ENCODE data around the gene CR2. TPM values are rescaled to one million over a fixed set of nuclear protein-coding genes. Genes with fewer than 3 reads are reported as not detected.

CR2 gene
- 1 to 10 TPM in 2 of 4 donors, not detected in 2; 6.4 to 9.4 TPM for total RNA-seq

GRCh38 chr1:207454046-207454964 is at the start of gene CR2:
TSS of gene CR2 (plus strand) at chr1:207454328. CDS start at chr1:207454419, 91 bp downstream.
- peaks cover 79% of the 10 kb centered on the region for H3K27me3 ChIP-seq
- H3K4me3 ChIP-seq: peak within 1 kb of the TSS; percentile 24 to 49 (median 36)
- H3K4me1 ChIP-seq: peaks cover 0 to 16% (median 14%) of the 10 kb centered on the region in 4 donors
- 2 to 4% methylated on average over 9 to 73 of the region's 75 CpGs for WGBS, 2 donors (ENCODE audit: low coverage in 1 of 2)
- intact Hi-C loops (cut with DNase I; ENCODE audit: low total_unique reads) (no loop called here), in situ Hi-C loops (cut with MboI; ENCODE audit: low pct_ligation_motif_present in 1 of 4, low pct_unique_long_range_greater_than_20kb in 1 of 4, low sequenced_read_pairs in 3 of 4) (no loop called here)
- DNase-seq: peak; percentile 71
- TF ChIP-seq CTCF (IDR thresholded peaks at IDR 0.05) (no peak), POLR2A (IDR thresholded peaks at IDR 0.05) (no peak), POLR2AphosphoS5 (IDR thresholded peaks at IDR 0.05) (peak in 1 of 3 donors; percentile 49), EP300 (IDR thresholded peaks at IDR 0.05; ENCODE audit: low read depth) (no peak)
- H3K9me3 ChIP-seq: no peaks in the 10 kb centered on the region
- H3K36me3 ChIP-seq: no peaks in the 10 kb centered on the region
- no peak within 1 kb of the TSS for H3K27ac ChIP-seq

GRCh38 chr1:207404849-207405525 is 49.1 kb upstream of the CR2 start:
- Histone ChIP-seq H3K27ac (no peak overlapping the region), H3K4me1 (no peaks in the 10 kb centered on the region), H3K27me3 (no peaks in the 10 kb centered on the region), H3K36me3 (no peaks in the 10 kb centered on the region), H3K4me3 (no peak overlapping the region), H3K9me3 (no peaks in the 10 kb centered on the region)
- intact Hi-C loops (cut with DNase I; ENCODE audit: low total_unique reads): loop anchor here (10.0 kb wide), 1 partner anchor 320 kb away; the partner anchor contains the start of gene C4BPB
- TF ChIP-seq POLR2AphosphoS5 (IDR thresholded peaks at IDR 0.05) (no peak), EP300 (IDR thresholded peaks at IDR 0.05; ENCODE audit: low read depth) (no peak), CTCF (IDR thresholded peaks at IDR 0.05) (peak; percentile 68 to 82 (median 74))
- no peak for DNase-seq
- WGBS, 2 donors (ENCODE audit: low coverage in 1 of 2): 83 to 87% methylated on average over 6 of the region's 6 CpGs
- in situ Hi-C loops (cut with MboI; ENCODE audit: low pct_ligation_motif_present in 1 of 4, low pct_unique_long_range_greater_than_20kb in 1 of 4, low sequenced_read_pairs in 3 of 4): loop anchor here (5.0 to 25.0 kb wide), 5 partner anchors 150 to 330 kb away; partner anchors contain the start of gene C4BPB (in 3 of the 4)

- Histone ChIP-seq H3K4me3 (no peak overlapping the region), H3K4me1 (no peaks in the 10 kb centered on the region), H3K27ac (no peak overlapping the region), H3K9me3 (no peaks in the 10 kb centered on the region), H3K36me3 (no peaks in the 10 kb centered on the region), H3K27me3 (no peaks in the 10 kb centered on the region)
- intact Hi-C loops (cut with DNase I; ENCODE audit: low total_unique reads) (loop anchor here (10.0 kb wide), 1 partner anchor 321 kb away; the partner anchor contains the start of gene C4BPB), in situ Hi-C loops (cut with MboI; ENCODE audit: low pct_ligation_motif_present in 1 of 4, low pct_unique_long_range_greater_than_20kb in 1 of 4, low sequenced_read_pairs in 3 of 4) (loop anchor here in 3 of 4 donors (5.0 to 25.0 kb wide), 5 partner anchors 151 to 331 kb away; partner anchors contain the start of gene C4BPB (in 2 of the 3))
- no peak for DNase-seq
- TF ChIP-seq CTCF (IDR thresholded peaks at IDR 0.05): no peak
- no peak for TF ChIP-seq POLR2A (IDR thresholded peaks at IDR 0.05)
- TF ChIP-seq EP300 (IDR thresholded peaks at IDR 0.05; ENCODE audit: low read depth): no peak
- no peak for TF ChIP-seq POLR2AphosphoS5 (IDR thresholded peaks at IDR 0.05)
Measured at GRCh38 chr1:207405814-207406213, 48.3 kb upstream of the CR2 start.

Data from transverse colon (tissue), 4 donors.